NCI-H1436 treated with DMSO at 0.1 percent for 48 hours (cell line): Measurements from ENCODE around the gene EFCAB7.
A peak's percentile ranks its signal among the peaks of the same experiment; 100 is the strongest.

Source experiments
- DNase-seq: peaks from one replicate; lab custom pipeline; 2025; lab: John Stamatoyannopoulos, UW

Gene EFCAB7, protein sequence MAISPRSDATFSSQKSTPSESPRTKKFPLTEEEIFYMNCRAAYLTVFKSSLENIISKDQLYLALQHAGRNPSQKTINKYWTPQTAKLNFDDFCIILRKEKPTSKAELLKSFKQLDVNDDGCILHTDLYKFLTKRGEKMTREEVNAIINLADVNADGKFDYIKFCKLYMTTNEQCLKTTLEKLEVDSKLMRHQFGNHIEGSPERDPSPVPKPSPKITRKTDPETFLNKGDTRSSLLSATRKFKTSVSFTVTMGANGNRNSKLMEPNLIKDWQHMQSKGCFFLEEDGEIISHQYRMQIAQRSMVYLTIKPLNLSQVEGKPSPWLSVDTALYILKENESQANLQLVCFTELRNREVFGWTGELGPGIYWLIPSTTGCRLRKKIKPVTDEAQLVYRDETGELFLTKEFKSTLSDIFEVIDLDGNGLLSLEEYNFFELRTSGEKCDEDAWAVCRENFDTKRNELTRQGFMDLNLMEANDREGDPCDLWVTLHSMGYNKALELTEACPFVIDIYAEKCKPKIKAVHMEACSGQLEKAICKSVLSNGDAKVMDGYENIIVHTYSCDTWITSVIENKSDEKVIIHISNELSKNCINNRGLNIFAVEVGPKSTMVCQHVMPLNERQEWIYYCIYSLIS

DNA sequence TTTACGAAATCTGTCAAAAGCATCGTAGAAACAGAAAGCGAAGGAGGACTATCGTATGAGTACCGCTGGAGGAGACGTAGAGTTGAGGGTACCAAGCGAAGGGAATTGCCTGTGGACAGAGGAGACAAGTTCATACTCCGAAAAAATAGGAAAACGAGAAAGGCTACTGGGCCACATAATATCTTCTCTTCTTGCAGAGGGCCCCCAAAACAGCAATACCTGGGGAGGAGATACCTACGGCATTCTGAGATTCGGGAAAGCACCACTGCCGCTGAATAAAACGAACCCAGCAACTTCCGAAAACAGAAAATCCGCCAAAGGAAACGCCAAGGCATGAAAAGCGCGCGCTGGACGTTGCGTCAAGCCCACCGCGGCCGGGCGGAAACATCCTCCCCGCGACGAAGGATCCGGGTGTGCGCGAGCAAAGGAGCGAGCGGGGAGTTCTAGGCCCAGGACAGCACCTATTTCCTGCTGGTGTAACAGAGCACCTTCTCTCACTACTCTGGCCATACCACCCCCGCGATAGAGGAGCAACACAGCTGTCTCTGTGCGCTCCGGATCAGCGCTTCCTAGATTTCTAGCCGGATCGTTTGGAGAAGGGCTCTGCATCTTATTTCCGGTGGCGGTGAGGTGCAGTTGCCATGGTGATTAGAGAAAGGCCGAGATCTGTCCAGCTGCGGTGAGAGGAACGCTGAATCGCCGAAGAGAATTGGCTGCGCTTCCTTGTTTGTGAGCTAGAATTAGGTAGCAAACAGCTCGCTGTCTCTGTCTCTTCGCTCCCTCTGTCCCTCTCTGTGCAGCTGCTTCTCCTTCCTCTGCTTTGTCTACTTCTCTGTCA is at the start of gene EFCAB7, which contains the start of gene ITGB3BP:
Gene EFCAB7 (plus strand): TSS at position 635 of the 838 bp plus-strand sequence. CDS start 2,048 bp downstream, outside the sequence.
Gene ITGB3BP (minus strand): TSS at position 335 of the 838 bp plus-strand sequence. CDS start 92 bp downstream, at position 243.
- DNase-seq, result peak; percentile 74

DNA sequence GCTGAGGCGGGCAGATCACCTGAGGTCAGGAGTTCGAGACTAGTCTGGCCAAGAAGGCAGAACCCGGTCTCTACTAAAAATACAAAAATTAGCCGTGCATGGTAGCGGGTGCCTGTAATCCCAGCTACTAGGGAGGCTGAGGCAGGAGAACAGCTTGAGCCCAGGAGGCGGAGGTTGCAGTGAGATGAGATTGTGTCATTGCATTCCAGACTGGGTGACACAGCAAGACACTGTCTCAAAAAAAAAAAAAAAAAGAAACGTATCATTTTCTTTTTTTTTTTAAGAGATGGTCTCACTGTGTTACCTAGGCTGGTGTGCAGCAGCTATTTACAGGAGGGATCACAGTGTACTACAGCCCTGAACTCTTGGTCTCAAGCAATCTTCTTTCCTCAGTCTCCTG is 47.6 kb upstream of the EFCAB7 start:
- DNase-seq, result no peak

DNA sequence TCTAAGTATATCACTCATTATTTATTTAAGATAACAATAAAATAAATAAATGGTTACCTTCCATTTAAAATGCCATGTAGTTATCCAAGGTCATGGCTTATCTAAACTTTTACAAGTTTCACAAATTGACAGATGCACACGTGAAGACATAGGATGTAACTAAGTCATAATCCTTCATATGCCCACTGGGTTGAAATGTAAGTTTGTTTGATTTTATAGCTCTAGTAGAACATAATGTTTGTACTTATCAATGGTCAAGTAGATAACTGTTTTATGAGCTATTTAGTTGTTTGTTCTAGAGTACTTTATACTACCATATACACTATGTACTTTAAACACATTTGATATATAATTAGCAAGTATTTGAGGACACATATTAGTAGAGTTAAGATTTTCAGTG is 43.3 kb upstream of the EFCAB7 start:
- no peak for DNase-seq

DNA sequence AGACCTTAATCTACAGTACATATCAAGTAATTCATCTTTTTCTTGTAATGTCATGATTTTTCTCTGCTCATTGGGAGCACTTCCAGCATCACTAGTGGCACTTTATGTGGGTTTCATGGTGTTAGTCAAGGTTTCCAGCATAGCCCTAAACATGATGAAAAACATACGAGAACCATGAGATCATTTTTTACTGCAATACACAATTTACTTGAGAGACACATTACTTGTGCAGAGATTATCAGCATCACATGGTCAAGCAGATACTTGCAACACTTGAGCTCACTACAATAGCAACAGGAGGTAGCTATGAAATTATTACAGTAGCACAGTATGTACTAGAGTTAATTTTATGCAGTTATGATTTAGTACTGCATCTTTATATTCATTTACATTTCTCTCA is 36.7 kb upstream of the EFCAB7 start:
- DNase-seq, result no peak

DNA sequence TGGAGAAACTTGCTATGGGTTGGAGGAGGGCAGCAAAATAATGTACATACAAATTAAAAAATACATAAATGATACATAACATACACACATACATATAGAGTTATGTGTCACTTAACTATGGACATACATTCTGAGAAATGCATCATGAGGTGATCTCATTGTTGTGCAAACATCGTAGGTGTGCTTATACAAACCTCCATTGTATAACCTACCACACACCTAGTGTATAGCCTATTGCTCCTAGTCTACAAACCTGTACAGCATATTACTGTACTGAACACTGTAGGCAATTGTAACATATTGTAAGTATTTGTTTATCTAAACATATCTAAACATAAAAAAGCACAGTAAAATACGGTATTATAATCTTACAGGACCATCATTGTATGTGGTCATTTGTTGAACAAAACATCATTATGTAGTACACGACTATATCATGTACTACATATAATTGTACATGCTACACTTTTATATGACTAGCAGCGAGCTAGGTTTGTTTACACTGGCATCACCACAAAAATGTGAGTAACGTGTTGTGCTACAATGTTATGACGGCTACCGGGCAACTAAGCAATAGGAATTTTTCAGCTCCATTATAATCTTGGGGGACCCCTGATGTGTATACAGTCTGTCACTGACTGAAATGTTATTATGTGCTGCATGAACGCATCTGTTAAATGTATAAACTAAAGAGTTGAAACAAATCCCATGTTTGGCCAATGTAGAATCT is 35.8 kb upstream of the EFCAB7 start:
- DNase-seq, result no peak

DNA sequence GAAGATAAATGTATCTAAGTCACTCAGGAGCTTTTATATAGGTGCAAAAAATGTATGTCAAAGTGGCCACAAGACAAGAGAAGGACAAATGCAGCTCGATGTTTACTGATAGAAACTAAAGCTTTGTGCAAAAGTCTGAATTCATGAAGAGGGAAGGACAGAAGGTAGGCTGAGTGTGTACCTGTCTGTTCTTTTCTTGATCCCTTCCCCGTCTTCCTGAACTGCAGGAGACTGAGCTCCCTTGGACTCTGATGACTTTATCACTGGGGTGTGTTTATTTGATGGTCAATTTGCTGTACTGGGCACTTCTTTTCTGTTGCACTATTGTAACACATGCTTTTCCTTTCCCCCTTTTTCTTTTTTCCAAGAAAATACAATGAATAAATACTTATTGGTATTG is 25.7 kb upstream of the EFCAB7 start:
- DNase-seq, result no peak

DNA sequence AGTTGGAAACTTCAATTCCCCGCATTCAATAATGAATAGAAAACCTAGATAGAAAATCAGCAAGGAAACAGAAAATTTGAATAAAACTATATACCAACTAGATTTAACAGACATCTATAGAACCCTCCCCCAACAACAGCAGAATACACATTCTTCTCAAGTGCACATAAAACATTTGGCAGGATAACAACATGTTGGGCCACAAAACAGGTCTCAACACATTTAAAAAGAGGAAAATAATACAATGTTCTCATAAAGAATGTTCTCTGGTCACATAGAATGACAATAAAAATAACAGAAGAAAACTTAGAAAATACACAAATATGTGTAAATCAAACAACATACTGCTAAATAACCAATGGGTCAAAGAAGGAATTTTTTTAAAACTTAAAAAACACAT is 25.2 kb upstream of the EFCAB7 start:
- no peak for DNase-seq

DNA sequence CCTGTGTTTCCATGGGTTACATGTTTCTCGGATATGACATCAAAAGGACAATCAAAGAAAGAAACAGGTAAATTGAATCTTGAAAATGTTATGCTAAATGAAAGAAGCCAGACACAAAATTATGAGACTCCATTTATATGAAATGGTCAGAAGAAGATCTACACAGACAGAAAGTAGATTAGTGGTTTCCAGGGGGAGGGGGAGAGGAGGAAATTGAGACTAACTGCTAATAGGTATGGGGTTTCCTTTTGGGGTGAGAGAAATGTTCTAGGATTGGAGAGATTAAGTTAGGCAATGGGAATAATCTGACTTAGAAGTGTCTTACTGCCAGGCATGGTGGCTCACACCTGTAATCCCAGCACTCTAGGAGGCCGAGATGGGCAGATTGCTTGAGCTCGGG is 22.1 kb upstream of the EFCAB7 start:
- no peak for DNase-seq

DNA sequence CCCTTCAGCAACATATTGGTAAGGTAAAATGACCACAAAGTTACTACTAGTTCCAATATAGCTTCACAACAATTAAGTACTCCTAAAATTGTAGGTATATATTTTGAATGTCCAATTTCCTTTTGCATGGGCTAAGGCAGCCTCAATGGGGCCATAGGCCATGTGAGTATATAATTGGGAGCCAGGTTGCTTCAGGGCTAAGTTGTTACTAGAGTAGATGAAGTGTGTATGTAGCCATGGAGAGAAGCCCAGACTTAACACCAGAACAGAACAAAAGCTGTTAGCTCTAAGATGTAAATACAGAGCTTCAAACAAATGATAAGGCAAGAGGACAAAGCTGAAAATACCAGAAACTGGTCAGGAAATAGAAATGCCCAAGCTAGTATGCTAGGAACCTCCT is 16.5 kb upstream of the EFCAB7 start:
- no peak for DNase-seq

DNA sequence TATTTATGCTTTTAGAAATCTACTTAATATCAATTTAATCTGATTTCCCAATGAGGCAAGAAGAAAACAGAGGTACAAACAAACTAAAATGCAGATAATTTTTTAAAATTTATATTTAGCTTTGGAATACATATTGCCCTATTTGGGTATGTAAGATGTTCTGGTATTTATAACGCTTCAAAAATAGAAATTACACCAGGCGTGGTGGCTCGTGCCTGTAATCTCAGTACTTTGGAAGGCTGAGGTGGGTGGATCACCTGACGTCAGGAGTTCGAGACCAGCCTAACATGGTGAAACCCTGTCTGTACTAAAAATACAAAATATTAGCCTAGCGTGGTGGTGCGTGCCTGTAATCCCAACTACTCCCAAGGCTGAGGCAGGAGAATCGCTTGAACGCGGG is 13.6 kb upstream of the EFCAB7 start:
- no peak for DNase-seq

DNA sequence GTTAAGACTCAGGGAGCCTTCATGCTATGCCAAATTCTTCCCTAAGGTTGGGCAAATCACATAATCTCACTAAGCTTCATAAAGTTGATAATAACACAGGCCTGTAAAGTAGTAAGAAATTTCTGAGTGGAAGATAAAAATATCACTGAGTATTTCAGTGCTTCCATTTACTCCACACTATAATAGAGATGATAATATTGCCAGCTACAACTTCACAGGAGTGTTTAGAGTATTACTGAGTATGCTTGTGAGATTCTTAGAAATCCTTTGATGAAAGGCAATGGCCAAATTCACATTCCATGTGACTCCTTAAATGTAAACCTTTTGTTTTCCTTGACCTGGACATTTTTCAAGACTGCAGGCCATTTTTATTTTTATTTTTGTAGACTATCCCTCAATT is 10.7 kb upstream of the EFCAB7 start:
- no peak for DNase-seq

DNA sequence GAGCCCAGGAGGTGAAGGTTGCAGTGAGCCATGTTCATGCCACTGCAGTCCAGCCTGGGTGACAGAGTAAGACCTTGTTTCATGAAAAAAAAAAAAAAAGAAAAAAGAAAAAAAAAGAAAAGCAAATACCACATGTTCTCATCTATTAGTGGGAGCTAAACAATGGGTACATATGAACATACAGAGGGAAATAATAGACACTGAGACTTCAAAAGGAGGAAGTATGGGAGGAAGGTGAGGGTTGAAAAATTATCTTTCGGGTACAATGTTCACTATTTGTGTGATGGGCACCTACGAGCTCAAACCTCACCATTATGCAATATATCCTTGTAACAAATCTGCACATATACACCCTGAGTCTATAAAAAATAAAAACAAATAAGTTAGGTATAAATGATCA is 6.7 kb upstream of the EFCAB7 start:
- DNase-seq, result no peak

DNA sequence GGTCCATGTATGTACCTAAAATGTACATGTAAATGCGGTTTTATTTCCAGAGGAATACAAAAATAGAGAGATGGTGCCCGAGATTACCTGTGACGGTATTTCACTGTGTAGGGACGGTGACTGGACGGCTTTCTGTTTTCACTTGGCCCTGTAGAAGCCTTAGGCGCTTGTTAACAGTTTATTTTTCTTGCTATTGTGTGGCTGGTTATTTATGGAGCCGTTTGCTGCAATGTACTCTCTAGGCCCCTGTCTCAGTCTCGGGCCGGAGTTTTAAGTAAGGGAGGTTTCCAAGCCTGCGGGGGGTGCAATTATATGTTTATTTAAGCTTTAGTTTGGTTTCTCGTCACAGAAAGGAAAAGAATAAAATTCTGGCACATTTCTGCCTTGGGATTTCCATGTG is 413 bp downstream of the EFCAB7 start:
- no peak for DNase-seq

DNA sequence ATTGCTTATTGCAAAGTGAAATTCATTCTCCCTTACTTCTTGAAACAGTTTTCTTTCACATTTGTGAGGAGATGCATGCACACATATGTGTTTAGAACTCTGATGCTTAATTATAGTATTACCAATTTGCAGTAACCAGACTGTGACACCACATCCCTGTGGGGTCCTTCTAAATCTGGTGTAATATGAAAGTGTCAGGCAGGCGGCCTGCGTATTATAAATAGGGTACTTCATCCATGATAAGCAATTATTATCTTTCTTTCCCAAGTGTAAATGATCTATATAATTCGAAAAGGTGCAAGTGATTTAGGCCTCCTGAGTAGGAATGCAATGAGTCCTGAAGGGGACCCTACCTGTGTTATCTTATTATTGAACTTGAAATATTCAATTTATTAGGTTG is 876 bp downstream of the EFCAB7 start:
- no peak for DNase-seq

DNA sequence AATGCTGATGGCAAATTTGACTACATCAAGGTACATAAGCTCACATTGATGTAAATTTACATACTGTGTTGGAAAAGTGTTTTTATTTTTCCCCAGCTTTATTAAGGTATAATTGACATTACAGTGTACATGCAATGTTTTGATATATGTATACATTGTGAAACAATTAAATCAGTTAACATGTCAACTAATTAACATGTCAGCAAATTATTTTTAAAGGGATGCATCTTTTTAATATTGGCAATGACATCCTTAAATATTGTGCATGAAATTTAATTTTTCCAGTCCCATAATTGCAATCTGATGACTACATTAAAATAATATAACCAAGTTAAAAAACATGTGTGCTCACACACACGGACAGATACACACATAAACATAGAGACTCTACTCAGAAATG is 9.4 kb downstream of the EFCAB7 start:
- DNase-seq, result no peak

DNA sequence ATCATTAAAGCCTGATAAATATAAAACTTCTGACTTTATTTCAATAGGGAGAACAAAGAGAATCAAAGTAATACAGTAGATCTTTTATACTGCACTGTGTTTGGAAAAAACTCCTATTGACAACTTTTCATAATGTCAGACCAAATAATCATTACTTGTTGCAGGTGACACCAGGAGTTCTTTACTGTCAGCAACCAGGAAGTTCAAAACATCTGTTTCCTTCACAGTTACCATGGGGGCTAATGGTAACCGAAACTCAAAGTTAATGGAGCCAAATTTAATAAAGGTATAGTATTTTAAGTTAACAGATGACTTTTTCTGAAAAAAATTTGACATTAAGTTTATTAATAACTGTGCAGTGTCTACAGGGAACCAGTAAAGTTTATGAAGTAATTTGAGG is 10.6 kb downstream of the EFCAB7 start:
- no peak for DNase-seq

DNA sequence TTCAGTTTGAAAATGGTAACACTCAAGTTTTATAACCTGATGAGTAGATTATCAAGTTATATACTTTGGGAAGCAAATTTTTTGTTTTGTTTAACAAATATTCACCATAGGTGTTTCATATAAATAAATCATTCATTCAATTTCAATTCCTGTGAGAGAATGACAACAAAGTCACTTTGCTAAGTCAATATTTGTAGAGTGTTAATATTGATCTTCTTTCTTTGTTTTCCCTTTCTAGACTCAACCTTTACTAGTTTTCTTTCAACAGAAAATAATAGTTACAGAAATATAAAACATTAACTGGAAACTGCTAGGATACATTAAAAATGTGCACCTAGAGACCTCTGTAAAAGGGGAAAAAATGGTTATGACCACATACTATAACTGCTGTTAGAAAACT is 11.1 kb downstream of the EFCAB7 start:
- no peak for DNase-seq

DNA sequence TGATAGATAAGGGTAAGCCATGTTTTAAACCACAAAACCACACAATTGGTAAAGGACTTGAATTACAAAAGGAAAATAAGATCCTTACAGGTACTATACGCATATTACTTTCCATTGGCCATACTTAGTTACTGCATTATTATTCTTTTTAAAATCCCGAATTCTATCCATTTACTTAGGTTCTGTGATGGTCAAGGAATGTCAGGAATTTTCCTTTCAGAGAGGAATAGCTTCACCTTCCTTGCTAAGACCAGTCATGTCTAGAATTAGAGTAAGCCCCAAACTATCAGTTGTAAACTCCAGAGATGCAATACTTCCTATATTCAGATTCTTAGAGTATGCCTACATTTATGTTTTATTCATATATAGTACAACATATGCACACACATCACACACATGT is 13.7 kb downstream of the EFCAB7 start:
- DNase-seq, result no peak

DNA sequence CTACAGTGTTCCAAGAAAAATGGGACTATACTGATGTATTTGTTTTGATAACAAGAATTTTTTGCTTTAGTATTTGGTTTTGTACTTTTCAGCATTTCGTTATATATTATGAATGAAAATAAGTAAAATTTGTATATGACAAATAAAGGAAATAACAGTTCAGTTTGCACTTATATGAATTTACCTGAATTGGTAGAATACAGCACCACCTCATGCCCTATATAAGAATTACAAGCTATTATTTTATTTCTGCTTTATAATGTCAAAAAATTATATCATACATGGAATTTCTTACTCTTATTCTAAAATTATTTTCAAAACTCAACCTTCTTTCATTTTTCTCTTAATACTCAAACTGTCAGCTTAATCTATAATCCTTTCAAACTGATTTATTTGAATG is 14.6 kb downstream of the EFCAB7 start:
- no peak for DNase-seq

DNA sequence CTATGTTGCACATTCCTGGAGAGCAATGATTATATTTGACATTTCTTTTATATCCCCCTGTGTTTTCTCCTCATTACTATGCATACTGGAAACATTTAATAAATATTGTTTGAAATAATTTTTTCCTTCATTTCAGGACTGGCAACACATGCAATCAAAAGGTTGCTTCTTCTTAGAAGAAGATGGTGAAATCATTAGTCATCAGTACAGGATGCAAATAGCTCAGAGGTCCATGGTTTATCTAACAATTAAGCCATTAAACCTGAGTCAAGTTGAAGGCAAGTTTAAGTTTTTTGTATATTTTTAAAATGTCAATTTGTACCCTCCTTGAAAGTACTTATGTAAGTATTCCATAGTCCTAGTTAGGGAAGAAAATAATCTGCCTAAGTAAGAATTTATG is 22.5 kb downstream of the EFCAB7 start:
- no peak for DNase-seq

DNA sequence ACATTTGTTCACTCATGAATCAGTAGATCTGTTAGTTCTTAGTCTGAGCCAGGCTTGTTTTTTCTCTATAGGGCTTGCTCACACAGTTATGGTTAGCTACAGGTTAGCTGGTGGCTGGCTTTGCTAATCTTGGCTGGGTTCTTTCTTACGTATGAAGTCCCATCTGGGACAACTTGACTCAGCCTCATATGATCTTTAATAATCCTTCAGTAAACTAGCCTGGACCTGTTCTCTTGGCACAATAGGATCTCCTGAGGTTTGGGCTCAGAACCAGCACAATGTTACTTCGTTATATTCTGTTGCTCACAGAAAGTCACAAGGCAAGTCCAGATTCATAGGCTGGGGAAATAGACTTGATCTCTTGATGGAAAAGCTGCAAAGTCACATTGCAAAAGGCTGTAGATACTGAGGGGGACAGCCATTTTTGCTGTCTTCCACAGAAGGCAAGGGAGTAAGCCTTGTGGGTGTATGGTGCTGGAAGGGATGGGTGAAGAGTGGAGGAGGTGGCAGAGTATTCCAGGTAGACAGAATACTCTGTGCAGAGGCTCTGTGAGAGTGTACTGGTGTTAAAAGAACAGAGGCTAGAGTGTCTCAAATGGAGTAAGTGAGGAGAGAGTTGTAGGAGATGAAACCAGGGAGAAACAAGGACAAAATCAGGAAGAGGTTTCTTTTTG is 24.4 kb downstream of the EFCAB7 start:
- DNase-seq, result no peak

DNA sequence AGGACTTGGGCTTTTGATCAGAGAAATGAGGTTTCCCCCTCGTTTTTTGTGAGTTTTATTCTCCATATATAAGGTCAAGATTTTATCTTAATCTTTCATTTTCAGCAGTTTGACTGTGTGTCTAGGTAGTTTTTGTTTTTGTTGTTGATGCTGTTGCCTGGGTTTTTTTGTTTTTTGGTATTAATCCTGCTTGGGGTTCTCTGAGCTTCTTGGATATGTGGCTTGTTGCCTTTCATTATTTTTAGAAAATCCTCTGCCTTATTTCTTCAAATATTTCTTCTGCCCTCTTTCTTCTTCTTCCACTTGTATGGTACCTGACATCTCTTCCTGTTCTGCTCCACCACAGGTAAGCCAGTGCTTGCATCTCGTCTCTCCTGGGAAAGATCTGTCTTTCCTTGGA is 25.0 kb downstream of the EFCAB7 start:
- no peak for DNase-seq
